ENCODE results near the gene CST4.
"Not testable (repeated sequence)": the region's sequence is repeated elsewhere in the genome, so short reads cannot be mapped to it uniquely, and the experiment has no call there.

Gene CST4

GRCh38 chr20:23688684-23689398 is at the start of gene CST4:
TSS of gene CST4 (minus strand) at chr20:23689038. CDS start at chr20:23688969, 69 bp downstream.
- not testable (repeated sequence) for DNase-seq (ENCODE audit: low read depth)

GRCh38 chr20:23735391-23735790 is 46.6 kb upstream of the CST4 start:
- not testable (repeated sequence) for DNase-seq (ENCODE audit: low read depth)

GRCh38 chr20:23734949-23735348 is 46.1 kb upstream of the CST4 start:
- not testable (repeated sequence) for DNase-seq (ENCODE audit: low read depth)

GRCh38 chr20:23734440-23734839 is 45.6 kb upstream of the CST4 start:
- not testable (repeated sequence) for DNase-seq (ENCODE audit: low read depth)

- no peak for DNase-seq (ENCODE audit: low read depth)
Measured at GRCh38 chr20:23727016-23727415, 38.2 kb upstream of the CST4 start.

- DNase-seq (ENCODE audit: low read depth): no peak
Measured at GRCh38 chr20:23725102-23725501, 36.3 kb upstream of the CST4 start.

GRCh38 chr20:23723659-23724307 is 34.9 kb upstream of the CST4 start:
- DNase-seq (ENCODE audit: low read depth): peak; percentile 48

- not testable (repeated sequence) for DNase-seq (ENCODE audit: low read depth)
Measured at GRCh38 chr20:23722851-23723250, 34.0 kb upstream of the CST4 start.

- no peak for DNase-seq (ENCODE audit: low read depth)
Measured at GRCh38 chr20:23721962-23722361, 33.1 kb upstream of the CST4 start.

- DNase-seq (ENCODE audit: low read depth): not testable (repeated sequence)
Measured at GRCh38 chr20:23719351-23719750, 30.5 kb upstream of the CST4 start.

GRCh38 chr20:23711778-23712177 is 22.9 kb upstream of the CST4 start:
- DNase-seq (ENCODE audit: low read depth): not testable (repeated sequence)

GRCh38 chr20:23710771-23711170 is 21.9 kb upstream of the CST4 start:
- no peak for DNase-seq (ENCODE audit: low read depth)

GRCh38 chr20:23705895-23706294 is 17.1 kb upstream of the CST4 start:
- no peak for DNase-seq (ENCODE audit: low read depth)

- DNase-seq (ENCODE audit: low read depth): peak; percentile 50
Measured at GRCh38 chr20:23702021-23702420, 13.2 kb upstream of the CST4 start.

GRCh38 chr20:23700931-23701330 is 12.1 kb upstream of the CST4 start:
- DNase-seq (ENCODE audit: low read depth): no peak

GRCh38 chr20:23697947-23698346 is 9.1 kb upstream of the CST4 start:
- DNase-seq (ENCODE audit: low read depth): no peak

- DNase-seq (ENCODE audit: low read depth): not testable (repeated sequence)
Measured at GRCh38 chr20:23695068-23695395, 6.2 kb upstream of the CST4 start.

- DNase-seq (ENCODE audit: low read depth): not testable (repeated sequence)
Measured at GRCh38 chr20:23694178-23695067, 5.6 kb upstream of the CST4 start.

- peak; percentile 82 for DNase-seq (ENCODE audit: low read depth)
Measured at GRCh38 chr20:23692725-23693619, 4.1 kb upstream of the CST4 start.

- DNase-seq (ENCODE audit: low read depth): peak; percentile 63
Measured at GRCh38 chr20:23691675-23692074, 2.8 kb upstream of the CST4 start.

- no peak for DNase-seq (ENCODE audit: low read depth)
Measured at GRCh38 chr20:23690581-23690980, 1.7 kb upstream of the CST4 start.

- DNase-seq (ENCODE audit: low read depth): no peak
Measured at GRCh38 chr20:23689399-23689690, 507 bp upstream of the CST4 start.
